H1 (cell line): ENCODE measurements around the gene GPR65. TPM values are rescaled to one million over a fixed set of nuclear protein-coding genes. Genes with fewer than 3 reads are reported as not detected.

ENCODE experiments used
- CTCF ChIA-PET: fragments of 300-600 bp; sonication (Branson Sonifier 250); formaldehyde crosslinking; loops from one replicate; lab custom pipeline; 2021; ENCODE audit not compliant: partially characterized antibody; lab: Charles Lee
- POLR2A ChIA-PET: fragments of 300-600 bp; sonication (Branson Sonifier 250); formaldehyde crosslinking; loops from one replicate; lab custom pipeline; 2021; ENCODE audit warnings: inconsistent platforms; ENCODE audit not compliant: partially characterized antibody; lab: Charles Lee
- DNase-seq, 2 experiments: peaks; one replicate each; pipeline versions ENCODE4 v3.0.0 to v3.0.0-alpha.2; 2010 to 2022; ENCODE audit warnings: low spot score in 2 of 2, low read depth in 1 of 2, mixed read lengths in 1 of 2
- FAIRE-seq: peaks from 2 replicates; lab custom pipeline; 2011; peaks lifted over from hg19 to GRCh38; lab: Jason Lieb, UNC
- H2AFZ ChIP-seq: 2 replicates; pipeline ENCODE4 v1.8.1; 2012; ENCODE audit warnings: low read length, inconsistent platforms
- H2AK5ac ChIP-seq: 2 replicates; pipeline ENCODE4 v1.6.1; 2013; ENCODE audit warnings: low read depth, low read length
- H2BK120ac ChIP-seq: replicated peaks from 2 replicates; pipeline ENCODE3; 2013; ENCODE audit warnings: low read depth, low read length, inconsistent platforms
- H2BK12ac ChIP-seq: 2 replicates; pipeline ENCODE4 v1.6.1; 2013; ENCODE audit warnings: low read depth, low read length
- H2BK15ac ChIP-seq: 2 replicates; pipeline ENCODE4 v1.6.1; 2013; ENCODE audit warnings: low read length
- H2BK20ac ChIP-seq: 2 replicates; pipeline ENCODE4 v1.6.1; 2013; ENCODE audit warnings: low read length
- H2BK5ac ChIP-seq: 2 replicates; pipeline ENCODE4 v1.6.1; 2013; ENCODE audit warnings: low read depth, low read length
- H3K14ac ChIP-seq: 2 replicates; pipeline ENCODE4 v1.6.1; 2013; ENCODE audit warnings: inconsistent platforms; ENCODE audit not compliant: insufficient read length
- H3K18ac ChIP-seq: 2 replicates; pipeline ENCODE4 v1.6.1; 2013; ENCODE audit warnings: low read length; ENCODE audit errors: extremely low read depth
- H3K23ac ChIP-seq: 2 replicates; pipeline ENCODE4 v1.6.1; 2013; ENCODE audit warnings: inconsistent platforms; ENCODE audit not compliant: insufficient read length
- H3K23me2 ChIP-seq: 2 replicates; pipeline ENCODE4 v1.6.1; 2013; ENCODE audit warnings: low read depth, low read length
- H3K27ac ChIP-seq: 2 replicates; pipeline ENCODE4 v1.6.1; 2011; ENCODE audit warnings: low read depth, low read length, inconsistent platforms
- H3K27me3 ChIP-seq, 4 experiments: replicated peaks in 1 of 4; 1 replicate in 1 of 4; 2 replicates in 3 of 4; pipeline versions ENCODE4 v1.6.1 to v1.8.1; 2011 to 2013; ENCODE audit warnings: low read length in 3 of 4, mild to moderate bottlenecking in 3 of 4, inconsistent platforms in 2 of 4, mixed read lengths in 2 of 4, moderate library complexity in 1 of 4; ENCODE audit not compliant: control insufficient read depth in 3 of 4, insufficient read depth in 3 of 4; ENCODE audit errors: extremely low read depth in 1 of 4
- H3K36me3 ChIP-seq, 4 experiments: 2 replicates each; pipeline versions ENCODE4 v1.6.1 to v1.8.1; 2011 to 2013; ENCODE audit warnings: mild to moderate bottlenecking in 4 of 4, low read length in 3 of 4, moderate library complexity in 2 of 4, control low read depth in 1 of 4, inconsistent platforms in 1 of 4; ENCODE audit not compliant: insufficient read depth in 4 of 4, control insufficient read depth in 2 of 4
- H3K4ac ChIP-seq: replicated peaks from 2 replicates; pipeline ENCODE3; 2013; ENCODE audit warnings: low read length, low read depth, mixed read lengths, inconsistent platforms; ENCODE audit not compliant: insufficient read length
- H3K4me1 ChIP-seq, 4 experiments: replicated peaks in 1 of 4; 1 replicate in 1 of 4; 2 replicates in 3 of 4; pipeline versions ENCODE4 v1.6.1 to v1.8.1; 2011 to 2013; ENCODE audit warnings: low read length in 3 of 4, inconsistent platforms in 2 of 4, mixed read lengths in 1 of 4; ENCODE audit not compliant: insufficient read depth in 4 of 4, control insufficient read depth in 3 of 4
- H3K4me2 ChIP-seq, 2 experiments: 2 replicates each; pipeline versions ENCODE4 v1.6.1 to v1.8.1; 2011 to 2013; ENCODE audit warnings: low read depth in 2 of 2, low read length in 2 of 2, control low read depth in 1 of 2, inconsistent platforms in 1 of 2, mild to moderate bottlenecking in 1 of 2; ENCODE audit not compliant: insufficient read depth in 1 of 2
- H3K4me3 ChIP-seq, 4 experiments: fragments of 200-600, 300-600 bp in 1 of 4; sonication (generic), shearing (Covaris generic), sonication (Bioruptor Twin) in 1 of 4; 2 replicates each; pipeline versions ENCODE4 v1.5.1 to v1.8.1; 2011 to 2016; ENCODE audit warnings: low read length in 4 of 4, low read depth in 3 of 4, control low read depth in 2 of 4, inconsistent platforms in 2 of 4, mild to moderate bottlenecking in 2 of 4, mixed read lengths in 1 of 4, moderate library complexity in 1 of 4; ENCODE audit not compliant: insufficient read depth in 2 of 4; ENCODE audit errors: extremely low read depth in 1 of 4
- H3K56ac ChIP-seq: replicated peaks from 2 replicates; pipeline ENCODE3; 2013; ENCODE audit warnings: low read depth, mild to moderate bottlenecking, mixed read lengths, low read length, inconsistent platforms; ENCODE audit not compliant: insufficient read length
- H3K79me1 ChIP-seq: 2 replicates; pipeline ENCODE4 v1.6.1; 2013; ENCODE audit warnings: low read depth, low read length, control low read depth
- H3K79me2 ChIP-seq, 2 experiments: 2 replicates each; pipeline versions ENCODE4 v1.6.1 to v1.8.1; 2012 to 2013; ENCODE audit warnings: low read length in 2 of 2, mild to moderate bottlenecking in 2 of 2, inconsistent platforms in 1 of 2; ENCODE audit not compliant: insufficient read depth in 2 of 2, control insufficient read depth in 1 of 2
- H3K9ac ChIP-seq, 4 experiments: replicated peaks in 1 of 4; 1 replicate in 1 of 4; 2 replicates in 3 of 4; pipeline versions ENCODE4 v1.6.1 to v1.8.1; 2011 to 2013; ENCODE audit warnings: low read depth in 3 of 4, low read length in 3 of 4, control low read depth in 2 of 4, mild to moderate bottlenecking in 2 of 4, moderate library complexity in 2 of 4, inconsistent platforms in 1 of 4; ENCODE audit errors: extremely low read depth in 1 of 4
- H3K9me3 ChIP-seq, 2 experiments: 2 replicates each; pipeline versions ENCODE4 v1.6.1 to v1.8.1; 2012 to 2013; ENCODE audit warnings: mild to moderate bottlenecking in 2 of 2, moderate library complexity in 2 of 2, control low read depth in 1 of 2, inconsistent platforms in 1 of 2, low read depth in 1 of 2, low read length in 1 of 2, mixed read lengths in 1 of 2; ENCODE audit not compliant: insufficient read depth in 2 of 2
- H4K20me1 ChIP-seq, 2 experiments: replicated peaks in 1 of 2; 2 replicates each; pipeline versions ENCODE3 to v1.8.1; 2011 to 2013; ENCODE audit warnings: inconsistent platforms in 2 of 2, low read length in 2 of 2, mild to moderate bottlenecking in 1 of 2; ENCODE audit not compliant: insufficient read depth in 2 of 2, control insufficient read depth in 1 of 2
- H4K5ac ChIP-seq: 2 replicates; pipeline ENCODE4 v1.6.1; 2013; ENCODE audit warnings: low read length, low read depth, mixed read lengths, inconsistent platforms; ENCODE audit not compliant: insufficient read length
- H4K8ac ChIP-seq: 2 replicates; pipeline ENCODE4 v1.8.0; 2013; ENCODE audit warnings: mild to moderate bottlenecking, moderate library complexity, low read length, inconsistent platforms; ENCODE audit not compliant: insufficient read depth; ENCODE audit errors: extremely low read depth
- H4K91ac ChIP-seq: replicated peaks from 2 replicates; pipeline ENCODE3; 2013; ENCODE audit warnings: low read length, mixed read lengths, inconsistent platforms; ENCODE audit not compliant: insufficient read length
- RNF2 ChIP-seq: fragments of 200-900, 300-1000 bp; sonication (generic); IDR thresholded peaks from 2 replicates; pipeline ENCODE4 v1.7.1; 2016; ENCODE audit warnings: borderline replicate concordance, low read depth, mild to moderate bottlenecking, antibody characterized with exemption, low read length; ENCODE audit not compliant: poor library complexity, severe bottlenecking; ENCODE audit errors: missing control alignments
- WGBS, 2 experiments: shearing (Covaris generic) in 1 of 2; methylation state at CpG; one replicate each; pipeline versions ENCODE4 v1.1.6 to v1.1.7; 2013 to 2015; ENCODE audit warnings: low lambda C conversion rate in 2 of 2, mixed read lengths in 2 of 2, inconsistent platforms in 1 of 2, low coverage in 1 of 2, missing lambda C conversion rate in 1 of 2; ENCODE audit not compliant: insufficient replicate concordance in 2 of 2, insufficient coverage in 1 of 2, insufficient read length in 1 of 2; ENCODE audit errors: extremely low coverage in 1 of 2, missing lambda C conversion rate in 1 of 2; 5-methylcytosine and 5-hydroxymethylcytosine counted together
- polyA plus RNA-seq, 7 experiments: library from polyadenylated mRNA; depleted of rRNA in 3 of 7; stranded (reverse) in 5 of 7; unstranded in 2 of 7; fragments of >200 nt in 5 of 7; fragments of 200-250 nt in 2 of 7; gene quantifications; 1 replicate in 5 of 7; 2 replicates in 1 of 7; 4 replicates in 1 of 7; pipeline versions ENCODE4 v1.2.1 to v1.2.3, GENCODE V29; 2011 to 2013; ENCODE audit warnings: missing spikeins in 2 of 7, mixed read lengths in 2 of 7
- total RNA-seq: library from RNA; stranded (reverse); fragmentation: NEBNext Ultra II Directional; extraction: Animal tissue kit (Norgen Biotek cat#: 25700); gene quantifications from 2 replicates; pipeline ENCODE4 v1.2.1, GENCODE V29; 2021

The GPR65 gene
- total and polyA plus RNA-seq, 2 of the 8 experiments (the other 6 are each of a cell fraction or from before 2014, with no cell fraction given), result not detected

DNA sequence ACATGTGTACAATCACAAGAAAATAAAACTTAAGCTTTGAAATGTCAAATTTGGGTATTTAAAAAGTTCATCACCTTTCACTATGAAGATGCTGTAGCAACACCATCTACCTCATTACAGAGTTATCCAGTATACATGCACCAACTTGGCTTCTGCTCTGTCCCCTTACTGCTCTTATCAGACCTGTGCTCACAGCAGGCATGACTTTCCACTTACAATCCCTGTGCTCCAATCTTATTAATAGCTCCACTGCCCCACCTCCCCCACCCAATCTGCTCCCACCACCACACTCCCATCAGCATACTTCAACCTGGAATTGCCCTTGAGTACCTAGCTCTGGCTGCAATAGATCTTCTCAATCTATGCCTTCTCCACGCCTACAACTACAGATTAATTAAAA is 25.2 kb upstream of the GPR65 start:
- WGBS, 2 experiments, result 70% methylated on average over 1 of the region's 1 CpG; no CpG with 5 or more reads in 1 of the 2 experiments
- Histone ChIP-seq H3K4ac (no peak overlapping the region), H4K8ac (no peak overlapping the region), H4K5ac (no peak overlapping the region), H3K79me2 (no peaks in the 10 kb centered on the region), H2AK5ac (no peak overlapping the region), H3K9ac (no peak overlapping the region), H3K23ac (no peak overlapping the region), H3K4me1 (no peaks in the 10 kb centered on the region), H3K9me3 (no peaks in the 10 kb centered on the region), H2BK12ac (no peak overlapping the region), H3K36me3 (no peaks in the 10 kb centered on the region; a peak in 1 of 8 replicates), H3K14ac (no peak overlapping the region), H3K23me2 (no peaks in the 10 kb centered on the region; the same call in 1 of the 2 replicates), H3K27ac (no peak overlapping the region), H3K18ac (no peak overlapping the region), H2BK15ac (no peak overlapping the region), H2BK5ac (no peak overlapping the region)
- DNase-seq, result no peak
- FAIRE-seq, result no peak
- POLR2A ChIA-PET, result interaction anchor here (1.0 kb wide), 1 partner anchor 13 kb away, joined by 3 read pairs; the partner anchor contains the start of gene GALC
- TF ChIP-seq RNF2, result no peak
- TF ChIP-seq, all 59 proteins: peak for 0
- Histone ChIP-seq H2BK120ac (no peak overlapping the region), H3K27me3 (no peaks in the 10 kb centered on the region), H4K91ac (no peak overlapping the region), H3K4me3 (no peak overlapping the region), H3K4me2 (no peak overlapping the region), H2AFZ (no peak overlapping the region), H2BK20ac (no peak overlapping the region), H3K79me1 (no peaks in the 10 kb centered on the region), H4K20me1 (no peaks in the 10 kb centered on the region), H3K56ac (no peak overlapping the region)
- CTCF ChIA-PET, result interaction anchor here (1.0 to 1.5 kb wide), 2 partner anchors 11 to 189 kb away, joined by 5 to 6 read pairs; no protein-coding TSS in a partner anchor
